HG03039 (cell line): ENCODE results near the gene DPYD.

Experiments used
- ATAC-seq: cut with Tn5 transposase; IDR thresholded peaks from one replicate; pipeline ENCODE4 v1.9.1; 2021; ENCODE audit warnings: mild to moderate bottlenecking, moderate library complexity; ENCODE audit not compliant: unreplicated experiment

Gene DPYD

DNA sequence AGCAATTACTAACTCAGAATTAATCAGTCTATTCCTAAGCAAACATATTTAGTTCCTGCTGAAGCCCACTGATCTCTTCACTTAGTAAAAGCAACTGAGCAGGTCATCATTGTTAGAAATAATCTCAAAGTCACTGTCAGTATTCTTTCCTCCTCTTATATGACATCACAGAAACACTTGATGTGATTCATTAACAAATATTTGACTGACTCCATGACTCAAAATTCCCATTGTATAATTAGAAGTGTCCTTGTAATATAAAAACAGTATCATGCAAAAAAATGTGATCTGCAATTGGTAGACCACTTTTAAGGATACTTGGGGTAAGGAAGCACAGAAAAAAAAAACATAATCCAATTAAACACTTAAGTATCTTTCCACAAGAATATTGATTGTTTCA is 194.4 kb downstream of the DPYD start:
- ATAC-seq: no peak

DNA sequence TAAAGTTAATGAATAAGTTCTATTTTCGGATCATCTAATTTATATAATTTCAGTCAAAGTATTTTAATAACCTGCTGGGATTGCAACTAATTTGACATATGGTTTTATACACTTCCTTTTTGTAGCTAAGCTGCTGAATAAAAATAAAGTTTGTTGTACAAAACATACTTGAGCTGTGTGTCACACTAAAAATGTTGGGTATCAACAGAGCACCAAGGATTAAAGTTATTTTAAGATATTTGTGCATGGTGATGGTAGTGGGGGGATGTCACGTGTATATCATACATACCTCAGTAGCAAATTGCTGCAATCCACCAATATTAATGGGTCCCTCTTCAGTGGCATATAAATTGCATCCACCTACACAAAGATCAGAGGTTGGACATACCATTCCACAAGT is 199.6 kb downstream of the DPYD start:
- ATAC-seq: no peak

DNA sequence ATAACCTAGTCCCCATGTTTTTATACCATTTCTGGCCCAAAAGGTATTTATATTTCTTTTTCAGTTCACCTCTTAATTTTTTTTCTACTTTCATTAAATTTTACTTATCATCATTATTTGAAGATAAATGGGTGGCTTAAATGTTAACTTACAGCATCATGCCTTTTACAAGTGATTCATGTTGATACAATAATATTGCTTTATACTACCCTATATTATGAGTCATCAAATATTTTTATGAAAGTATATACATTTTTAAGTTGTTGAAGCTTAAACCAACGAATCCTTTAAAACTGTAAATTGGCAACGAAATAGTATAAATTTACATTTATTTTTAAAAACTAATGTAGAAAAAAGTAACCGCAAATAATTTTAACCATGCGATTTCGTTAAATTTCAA is 207.9 kb downstream of the DPYD start:
- no peak for ATAC-seq

DNA sequence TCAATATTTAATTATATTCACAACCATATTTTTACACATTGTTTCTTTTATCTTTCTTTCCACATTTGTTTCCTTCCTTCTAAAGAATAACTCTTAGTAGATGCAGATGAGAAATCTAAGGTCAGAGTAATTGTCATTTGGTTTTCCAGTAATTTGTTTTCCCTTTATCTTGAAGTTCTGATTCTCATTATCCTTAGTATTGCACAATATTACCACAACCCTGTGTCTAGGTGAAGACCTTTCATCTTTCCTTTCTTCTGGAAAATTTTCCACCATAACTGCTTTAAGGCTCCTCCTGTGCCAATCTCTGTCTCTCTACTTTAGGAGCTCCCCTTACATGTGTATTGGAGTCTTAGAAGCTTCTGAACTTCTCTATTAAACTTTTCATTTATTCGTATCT is 209.0 kb downstream of the DPYD start:
- no peak for ATAC-seq

DNA sequence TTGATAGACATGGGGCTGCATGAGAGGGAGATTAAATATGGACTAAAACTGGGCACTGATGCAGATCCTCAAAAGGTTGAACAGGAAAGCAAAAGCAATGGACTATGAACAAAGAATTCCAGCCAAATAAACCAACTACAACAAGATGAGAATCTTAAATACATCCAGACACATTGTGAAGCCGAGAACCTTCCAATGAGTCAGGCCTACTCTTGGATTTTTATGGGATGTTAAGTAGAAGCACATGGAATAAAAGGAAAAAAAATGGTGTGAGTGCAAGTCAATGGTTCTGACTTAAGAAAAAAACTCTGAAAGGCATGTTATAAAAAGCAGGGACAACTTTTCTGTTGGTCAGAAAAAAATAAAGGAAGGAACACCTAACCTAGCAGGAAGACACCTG is 227.2 kb downstream of the DPYD start:
- no peak for ATAC-seq

DNA sequence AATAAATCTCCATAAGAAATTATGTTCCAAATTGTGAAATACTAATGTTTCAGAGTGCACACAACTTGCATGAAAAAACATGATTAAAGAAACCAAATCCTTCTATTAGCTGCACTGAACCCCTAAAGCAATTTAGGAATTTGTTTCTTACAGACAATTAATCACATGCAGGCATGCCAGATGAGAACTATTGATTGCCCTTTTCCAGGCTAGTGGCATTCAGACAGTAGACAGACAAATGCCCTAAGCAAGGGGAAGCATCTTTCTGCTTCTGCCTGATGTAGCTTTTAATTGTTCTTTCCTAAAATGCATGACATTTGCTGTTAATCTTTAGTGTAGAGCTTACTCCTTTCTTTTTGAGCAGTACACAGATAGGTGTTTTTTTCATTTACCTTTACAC is 229.5 kb downstream of the DPYD start:
- no peak for ATAC-seq

DNA sequence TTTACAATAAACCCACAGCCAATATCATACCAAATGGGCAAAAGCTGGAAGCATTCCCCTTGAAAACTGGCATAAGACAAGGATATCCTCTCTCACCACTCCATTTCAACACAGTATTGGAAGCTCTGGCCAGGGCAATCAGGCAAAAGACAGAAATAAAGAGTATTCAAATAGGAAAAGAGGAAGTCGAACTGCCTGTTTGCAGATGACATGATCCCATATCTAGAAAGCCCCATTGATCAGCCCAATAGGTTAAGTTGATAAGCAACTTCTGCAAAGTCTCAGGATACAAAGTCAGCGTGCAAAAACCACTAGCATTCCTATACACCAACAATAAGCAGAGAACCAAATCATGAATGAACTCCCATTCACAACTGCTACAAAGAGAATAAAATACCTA is 235.5 kb downstream of the DPYD start:
- ATAC-seq: no peak

DNA sequence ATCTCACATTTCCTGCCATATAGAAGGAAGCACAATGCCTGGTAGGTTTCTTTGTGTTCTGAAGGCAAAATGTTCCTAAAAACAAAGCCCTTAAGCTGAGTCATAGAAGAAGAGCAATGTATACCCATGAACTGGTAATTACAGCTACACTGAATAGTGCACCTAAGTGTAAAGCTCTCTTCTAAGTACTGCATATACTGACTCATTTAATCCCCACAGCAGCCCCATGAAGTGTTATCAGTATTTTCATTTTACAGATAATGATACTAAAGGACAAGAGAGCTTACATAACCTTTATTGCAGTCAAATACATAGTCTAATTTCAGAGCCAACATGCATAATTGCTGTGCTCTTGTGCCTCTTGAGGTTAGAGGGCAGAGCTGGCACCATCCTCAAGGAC is 239.9 kb downstream of the DPYD start:
- ATAC-seq: no peak

DNA sequence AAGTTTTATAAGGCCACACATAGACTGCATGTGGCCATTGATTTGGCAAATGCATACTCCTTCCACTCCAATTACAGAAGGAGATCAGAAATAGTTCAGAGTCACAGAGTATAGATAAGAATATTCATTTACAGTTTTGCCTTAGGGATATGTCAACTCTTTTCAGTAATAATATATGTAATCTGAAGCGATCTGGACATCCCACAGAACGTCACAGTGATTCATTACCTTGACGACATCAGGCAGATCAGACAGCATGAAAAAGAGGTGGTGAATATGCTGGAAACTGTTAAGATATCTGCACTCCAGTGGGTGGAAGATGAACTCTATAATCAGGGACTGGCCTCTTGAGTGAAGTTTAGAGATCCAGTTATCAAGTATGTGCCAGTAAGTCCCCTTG is 240.4 kb downstream of the DPYD start:
- ATAC-seq: no peak

DNA sequence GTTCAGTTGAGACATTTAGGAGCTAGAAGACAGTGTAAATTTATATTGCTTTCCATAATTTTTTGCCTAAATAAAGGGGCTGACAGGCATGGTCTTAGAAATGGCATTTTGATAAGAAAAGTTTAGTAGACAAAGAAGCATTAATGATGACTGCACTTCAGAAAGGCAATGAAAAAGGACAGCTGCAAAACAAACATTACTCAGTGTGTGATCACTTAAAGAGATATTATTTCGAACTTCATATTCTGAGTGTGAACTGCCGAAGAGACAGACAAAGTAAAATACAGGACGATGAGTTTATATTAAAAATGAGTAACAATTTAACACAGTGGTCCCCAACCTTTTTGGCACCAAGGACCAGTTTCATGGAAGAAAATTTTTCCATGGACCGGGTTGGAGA is 243.1 kb downstream of the DPYD start:
- no peak for ATAC-seq

DNA sequence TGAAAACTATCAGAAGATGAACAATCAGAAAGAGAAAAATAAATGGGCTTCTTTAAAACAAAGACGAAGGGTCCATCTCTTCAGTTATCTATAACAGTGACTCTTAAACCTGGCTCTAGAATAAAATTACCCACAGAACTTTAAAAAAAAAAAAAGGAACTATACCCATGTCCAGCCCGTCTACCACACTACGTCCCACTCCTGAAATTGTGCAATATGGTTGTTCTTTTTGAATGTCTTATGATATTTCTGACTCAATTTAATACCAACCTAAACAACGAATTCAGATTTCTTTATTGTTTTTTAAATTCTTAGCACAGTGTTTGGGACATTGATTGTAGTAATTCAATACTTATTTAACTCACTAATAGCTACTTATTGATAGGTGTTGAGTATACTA is 246.3 kb downstream of the DPYD start:
- ATAC-seq: no peak

DNA sequence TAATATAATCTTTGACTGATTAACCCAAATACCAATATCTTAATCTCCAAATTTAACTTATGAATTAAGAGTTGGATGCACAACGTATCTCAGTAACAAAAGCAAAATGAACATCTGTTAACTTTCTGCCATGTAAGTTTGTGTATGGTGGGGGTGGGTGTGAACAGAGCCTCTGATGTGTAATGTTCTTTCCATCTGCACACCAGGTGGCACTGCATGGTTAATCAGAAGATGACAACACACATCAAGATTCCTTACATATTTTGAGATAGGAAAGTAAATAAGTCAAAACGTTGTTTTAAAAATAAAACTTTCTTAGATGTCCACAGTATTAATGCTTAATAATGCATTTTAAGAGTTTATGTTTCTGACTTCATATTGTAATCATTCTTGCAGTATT is 251.9 kb downstream of the DPYD start:
- ATAC-seq: no peak

DNA sequence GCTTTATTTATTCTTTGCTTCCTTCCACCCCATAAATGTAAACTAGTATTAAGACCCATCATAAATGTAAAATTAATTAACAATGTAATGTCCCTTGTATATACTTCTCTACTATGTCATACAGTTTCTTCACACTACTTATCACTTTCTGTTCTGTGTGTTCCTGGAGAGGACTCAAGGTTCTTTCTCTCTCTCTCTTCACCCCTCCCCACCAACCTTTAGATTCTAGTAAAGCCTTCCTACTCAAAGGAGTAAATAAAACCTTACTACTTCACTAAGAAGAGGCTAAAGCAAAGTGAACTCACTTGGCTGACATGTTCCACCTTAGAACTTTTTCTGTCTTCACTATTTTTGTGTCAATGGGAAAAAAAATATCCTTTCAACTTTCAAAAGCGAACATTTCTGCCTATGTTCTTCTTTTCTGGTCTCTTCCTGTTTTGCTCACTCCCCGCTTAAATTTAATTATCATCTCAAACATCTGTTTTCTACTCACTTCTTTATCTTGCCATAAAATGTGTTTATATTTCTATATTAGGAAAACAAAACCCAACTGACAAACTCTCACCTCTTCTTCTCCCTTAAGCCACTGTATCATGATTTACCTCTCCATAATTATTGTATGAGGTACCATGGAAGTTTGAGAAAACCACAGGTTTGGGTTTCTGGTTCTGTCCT is 260.3 kb downstream of the DPYD start:
- no peak for ATAC-seq

DNA sequence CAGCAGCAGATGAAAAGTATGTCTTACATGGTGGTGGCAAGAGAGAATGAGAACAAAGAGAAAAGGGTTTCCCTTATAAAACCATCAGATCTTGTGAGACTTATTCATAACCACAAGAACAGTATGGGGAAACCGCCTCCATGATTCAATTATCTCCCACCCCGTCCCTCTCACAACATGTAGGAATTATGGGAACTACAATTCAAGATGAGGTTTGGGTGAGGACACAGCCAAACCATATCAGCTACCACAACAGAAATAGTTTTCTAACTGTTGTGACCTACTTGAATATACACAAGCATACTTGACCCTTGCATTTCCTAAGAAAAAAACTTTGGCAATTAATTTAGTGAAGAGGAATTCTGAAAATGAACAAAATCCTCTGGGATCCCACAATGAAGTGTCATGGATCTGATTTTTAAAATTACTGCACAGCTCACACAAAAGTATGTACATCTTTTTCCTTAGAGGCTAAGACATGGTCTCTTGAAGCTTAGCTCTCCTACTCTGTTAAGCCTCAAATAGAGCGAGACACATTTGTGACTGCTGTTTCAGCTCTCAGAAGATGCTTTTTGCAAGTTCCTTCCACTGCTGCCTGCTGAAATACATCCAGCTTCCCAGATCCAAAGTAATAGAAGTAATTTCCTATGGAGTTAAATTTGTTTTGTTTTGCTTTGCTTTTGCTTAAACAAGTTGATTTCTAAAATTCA is 265.8 kb downstream of the DPYD start:
- no peak for ATAC-seq

DNA sequence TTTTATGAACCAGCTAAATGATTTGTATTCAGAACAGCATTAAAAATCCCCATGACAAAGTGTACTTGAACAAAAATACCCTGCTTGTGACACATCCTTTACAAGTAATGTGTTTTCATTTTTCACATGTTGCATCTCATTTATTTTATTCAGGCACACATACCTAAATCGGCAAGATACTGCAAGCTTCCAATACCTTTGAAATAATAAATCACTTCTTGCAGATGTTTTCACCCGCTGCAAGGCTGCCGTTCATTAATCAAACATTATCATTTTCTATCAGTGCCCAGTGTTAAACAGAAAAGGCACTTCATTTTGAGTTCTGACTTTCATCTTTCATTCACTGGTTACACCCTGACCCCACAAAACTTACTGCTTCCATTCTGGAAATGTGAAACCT is 269.6 kb downstream of the DPYD start:
- no peak for ATAC-seq

DNA sequence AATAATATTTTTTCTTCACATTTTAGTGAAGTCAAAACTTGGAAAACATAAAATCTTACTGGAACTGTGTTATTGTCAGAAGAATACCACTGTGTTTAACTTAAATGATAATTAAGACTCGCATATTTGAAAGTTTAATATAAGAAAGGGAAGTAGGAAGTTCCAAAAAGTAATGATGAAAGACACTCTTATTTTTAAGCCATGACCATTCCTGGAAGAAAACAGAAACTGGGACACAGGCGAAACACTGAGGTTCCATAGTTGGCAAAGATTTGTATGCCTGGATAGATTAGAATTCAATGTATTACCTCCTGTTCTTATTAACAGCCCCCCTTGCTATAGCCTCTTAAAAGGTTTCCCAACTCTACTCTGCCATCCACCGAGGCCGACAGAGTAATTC is 271.2 kb downstream of the DPYD start:
- ATAC-seq: no peak

DNA sequence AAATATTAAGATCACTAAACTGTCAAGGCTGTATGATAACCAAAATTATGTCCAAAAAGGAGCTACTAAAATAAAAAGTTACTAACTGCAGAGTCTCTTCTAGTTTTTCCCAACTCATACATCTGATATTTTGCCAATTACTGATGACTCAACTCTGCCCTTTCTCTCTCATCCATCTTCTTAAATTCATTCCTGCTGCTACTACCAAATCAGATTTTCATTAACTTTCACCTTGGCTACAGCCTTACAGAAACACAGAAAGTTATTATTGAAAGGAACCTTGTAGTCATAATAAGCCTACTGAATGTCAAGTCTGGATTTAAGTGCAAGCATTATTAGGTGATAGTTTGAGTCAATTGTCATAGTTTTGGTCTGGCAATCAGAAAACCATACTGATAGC is 273.1 kb downstream of the DPYD start:
- ATAC-seq: no peak

DNA sequence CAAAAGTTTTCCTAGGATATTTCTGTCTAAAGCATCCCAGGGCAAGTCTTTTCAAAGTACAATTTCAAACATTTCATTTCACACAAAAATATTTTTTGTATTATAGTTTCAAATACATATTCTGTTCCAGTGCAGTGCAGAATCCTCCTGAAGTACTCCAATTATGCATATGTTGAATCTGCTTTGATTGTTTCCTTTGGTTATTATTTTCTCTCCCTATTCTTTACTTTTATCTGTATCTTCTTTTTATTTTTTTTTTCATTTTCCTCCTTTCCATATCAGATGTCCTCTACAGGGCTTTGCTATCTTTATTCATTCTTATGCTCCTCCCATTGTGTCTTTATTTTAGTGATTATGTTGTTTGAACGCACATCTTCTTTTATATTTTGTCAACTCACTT is 274.8 kb downstream of the DPYD start:
- no peak for ATAC-seq

DNA sequence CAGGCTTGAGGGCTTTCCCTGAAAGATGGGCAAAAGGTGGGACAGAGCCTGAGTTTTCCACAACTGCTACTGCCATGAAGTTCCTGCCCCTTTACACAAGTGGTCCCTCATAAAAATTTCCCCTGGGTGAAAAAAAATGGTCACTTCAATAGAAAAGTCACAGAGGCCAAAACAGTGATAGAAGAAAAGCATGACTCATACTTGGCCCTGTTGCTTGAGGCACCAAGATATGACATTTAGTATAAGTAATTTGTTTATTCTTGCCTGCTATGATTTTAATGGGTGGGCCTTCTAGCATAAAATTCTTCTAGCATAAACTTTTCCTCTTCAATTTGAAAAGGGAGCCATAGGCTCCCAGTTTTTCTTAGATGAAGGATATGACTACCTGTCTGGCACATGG is 280.2 kb downstream of the DPYD start:
- no peak for ATAC-seq

DNA sequence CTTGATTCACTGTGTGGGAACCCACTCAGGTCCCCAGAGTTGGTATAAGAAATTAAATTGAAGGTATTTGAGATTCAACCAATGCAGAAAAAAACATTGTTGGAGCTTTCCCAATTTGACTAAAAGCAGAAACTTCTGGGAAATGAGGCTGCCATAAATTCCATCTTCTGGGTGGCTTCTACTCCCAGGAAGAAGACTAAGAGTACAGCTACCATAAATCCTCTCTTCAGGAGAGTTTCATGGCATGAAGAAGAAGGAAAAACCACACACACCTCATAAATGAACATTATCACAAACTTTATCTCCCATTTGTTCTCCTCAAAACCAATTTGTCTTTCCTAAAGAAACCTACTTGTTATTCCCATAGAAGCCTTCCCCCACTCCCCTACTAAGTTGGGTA is 283.9 kb downstream of the DPYD start:
- ATAC-seq: no peak

DNA sequence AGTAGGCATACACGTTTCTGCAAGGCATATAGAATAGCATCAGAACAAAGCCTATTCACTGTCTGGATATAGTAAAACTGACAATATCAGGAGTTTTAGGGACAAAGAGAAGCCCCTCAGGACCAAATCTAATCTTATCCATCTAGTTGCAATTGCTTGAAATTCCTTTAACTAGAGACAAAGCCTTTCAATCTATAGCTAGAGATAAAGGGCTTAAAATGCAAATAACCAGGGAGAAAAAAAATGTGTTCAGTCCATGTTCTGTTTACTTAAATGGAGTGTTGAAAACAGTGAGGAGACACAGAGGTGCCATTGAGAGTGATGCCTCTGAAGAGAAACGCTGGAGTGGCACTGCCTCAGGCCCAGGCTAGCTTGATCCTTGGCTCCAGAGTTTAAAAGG is 286.1 kb downstream of the DPYD start:
- no peak for ATAC-seq

DNA sequence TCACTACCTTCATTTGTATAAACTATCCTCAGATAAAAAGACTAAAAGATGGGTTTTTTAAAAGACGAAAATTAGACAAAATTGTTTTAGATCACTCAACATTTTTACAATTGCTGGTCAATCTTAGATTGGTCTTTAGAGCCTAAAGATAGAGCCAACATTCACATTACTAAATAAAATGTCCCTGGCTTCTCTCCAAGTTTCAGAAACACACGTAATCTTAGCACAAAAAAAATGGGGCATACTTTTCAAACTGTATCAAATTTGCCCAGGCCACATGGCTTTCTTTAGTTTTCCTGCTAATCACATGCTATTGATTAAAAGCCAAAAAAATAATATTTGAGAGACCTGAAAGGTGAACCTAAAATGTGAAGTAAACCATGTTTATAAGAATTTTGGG is 288.1 kb downstream of the DPYD start:
- no peak for ATAC-seq

DNA sequence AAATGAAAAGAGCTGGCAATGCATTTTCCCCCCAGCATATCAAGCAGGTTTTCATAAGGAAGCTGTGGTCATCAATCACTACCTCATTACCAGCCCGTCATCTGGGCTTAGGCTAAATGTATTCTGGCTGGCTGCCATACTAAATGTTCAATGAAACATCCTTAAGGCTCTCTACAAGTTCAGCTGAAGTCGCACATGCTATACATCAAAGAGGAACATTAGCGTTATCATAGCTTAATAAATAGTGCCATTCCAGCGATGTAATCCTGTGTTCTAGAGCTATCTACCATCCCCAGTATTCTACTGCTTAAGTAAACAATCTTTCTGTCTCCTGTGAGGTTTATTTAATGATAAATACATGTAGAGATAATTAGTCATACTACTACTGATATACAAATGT is 288.8 kb downstream of the DPYD start:
- no peak for ATAC-seq
